ENCODE results near the gene MPPED1.

The MPPED1 gene

GRCh38 chr22:43550672-43551071, 138.9 kb downstream of the MPPED1 start:
- no peak for DNase-seq

DNA sequence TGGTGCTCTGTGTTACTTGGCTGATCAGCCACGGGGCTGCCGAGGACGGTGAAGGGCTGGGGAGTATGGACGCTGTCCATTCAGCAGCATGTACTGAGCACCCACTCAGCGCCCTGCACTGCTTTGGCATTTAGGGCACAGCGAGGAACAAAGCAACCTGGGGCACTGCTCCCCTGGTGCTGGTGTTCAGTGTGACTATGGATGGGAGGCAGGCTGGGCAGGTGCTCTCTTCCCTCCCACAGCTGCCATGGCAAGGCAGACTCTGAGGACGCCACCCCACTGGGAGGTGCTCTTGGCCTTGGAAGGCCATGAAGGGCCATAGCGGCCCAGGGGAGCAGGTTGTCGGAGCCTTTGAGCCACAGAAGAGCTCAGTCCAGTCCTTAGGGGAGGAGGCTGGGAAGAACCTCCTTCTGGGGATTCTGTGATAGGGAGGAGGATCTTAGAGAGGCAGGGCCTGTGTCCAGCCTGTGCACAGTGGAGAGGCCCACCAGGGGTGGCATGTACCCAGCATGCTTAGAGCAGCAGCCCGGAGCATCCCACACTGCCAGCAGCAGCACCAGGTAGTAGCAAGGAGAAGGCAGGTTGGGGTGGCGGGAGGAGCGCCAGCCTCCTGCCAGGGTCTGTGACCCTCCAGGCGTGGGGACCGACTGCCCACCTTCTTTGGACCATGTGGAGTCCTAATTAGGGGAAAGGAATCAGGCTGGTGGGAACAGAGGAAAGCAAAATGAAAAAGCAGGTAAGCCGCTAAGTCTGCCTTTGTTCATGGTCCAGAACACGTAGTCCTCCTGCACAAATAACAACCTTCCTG, 141.8 kb downstream of the MPPED1 start:
- no peak for DNase-seq

DNA sequence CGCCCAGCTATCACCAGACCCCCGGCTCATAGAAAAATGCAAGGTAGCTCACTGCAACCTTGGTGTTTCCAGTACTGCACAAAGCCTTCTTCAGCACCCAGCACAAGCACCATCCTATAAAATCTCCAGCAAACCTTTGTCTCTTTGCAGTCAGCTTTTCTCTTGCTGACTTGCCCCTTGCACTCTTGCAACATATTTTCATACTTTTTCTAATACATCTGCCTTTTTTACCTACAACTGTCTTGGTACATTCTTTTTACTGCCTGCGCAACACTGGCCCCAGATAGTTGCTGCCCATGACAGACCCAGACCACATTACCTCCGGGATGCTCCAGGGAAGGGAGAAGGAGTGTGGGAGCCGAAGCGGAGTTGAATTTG, 142.4 kb downstream of the MPPED1 start:
- no peak for DNase-seq

DNA sequence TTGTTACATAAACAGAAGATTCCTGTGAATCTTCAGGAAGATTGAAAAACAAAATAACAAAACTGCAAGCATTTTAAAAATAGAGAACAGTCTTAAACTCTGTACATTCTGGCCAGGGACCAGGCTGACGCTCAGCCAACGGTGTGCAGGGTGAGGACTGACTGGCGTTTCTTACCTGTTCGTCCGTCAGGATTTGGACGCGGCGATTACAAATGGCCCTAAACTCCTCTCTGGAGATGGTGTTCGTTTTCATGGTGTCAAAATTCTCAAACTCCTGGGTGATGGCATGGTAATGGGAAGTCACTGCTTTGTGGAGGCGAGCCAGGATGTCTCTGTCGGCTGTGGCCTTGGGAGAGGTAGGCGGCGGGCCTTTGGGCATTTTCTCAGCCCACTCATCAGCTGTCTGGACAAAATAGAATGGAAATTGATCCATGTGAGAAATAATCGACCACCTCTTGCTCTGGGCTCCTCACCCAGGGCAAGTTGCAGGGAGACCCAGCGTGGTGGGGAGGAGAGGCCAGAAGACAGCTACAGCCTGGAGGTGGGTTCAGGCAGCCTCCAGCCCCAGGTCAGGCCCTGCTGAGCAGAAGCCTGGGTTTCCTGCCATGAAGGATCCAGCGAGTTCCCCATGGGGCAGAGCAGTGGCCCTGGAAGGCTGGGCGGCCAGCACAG, 143.0 kb downstream of the MPPED1 start:
- no peak for DNase-seq

GRCh38 chr22:43555561-43556515, 144.0 kb downstream of the MPPED1 start:
- no peak for DNase-seq
